ENCODE data around the gene IL12A.

Gene IL12A

DNA sequence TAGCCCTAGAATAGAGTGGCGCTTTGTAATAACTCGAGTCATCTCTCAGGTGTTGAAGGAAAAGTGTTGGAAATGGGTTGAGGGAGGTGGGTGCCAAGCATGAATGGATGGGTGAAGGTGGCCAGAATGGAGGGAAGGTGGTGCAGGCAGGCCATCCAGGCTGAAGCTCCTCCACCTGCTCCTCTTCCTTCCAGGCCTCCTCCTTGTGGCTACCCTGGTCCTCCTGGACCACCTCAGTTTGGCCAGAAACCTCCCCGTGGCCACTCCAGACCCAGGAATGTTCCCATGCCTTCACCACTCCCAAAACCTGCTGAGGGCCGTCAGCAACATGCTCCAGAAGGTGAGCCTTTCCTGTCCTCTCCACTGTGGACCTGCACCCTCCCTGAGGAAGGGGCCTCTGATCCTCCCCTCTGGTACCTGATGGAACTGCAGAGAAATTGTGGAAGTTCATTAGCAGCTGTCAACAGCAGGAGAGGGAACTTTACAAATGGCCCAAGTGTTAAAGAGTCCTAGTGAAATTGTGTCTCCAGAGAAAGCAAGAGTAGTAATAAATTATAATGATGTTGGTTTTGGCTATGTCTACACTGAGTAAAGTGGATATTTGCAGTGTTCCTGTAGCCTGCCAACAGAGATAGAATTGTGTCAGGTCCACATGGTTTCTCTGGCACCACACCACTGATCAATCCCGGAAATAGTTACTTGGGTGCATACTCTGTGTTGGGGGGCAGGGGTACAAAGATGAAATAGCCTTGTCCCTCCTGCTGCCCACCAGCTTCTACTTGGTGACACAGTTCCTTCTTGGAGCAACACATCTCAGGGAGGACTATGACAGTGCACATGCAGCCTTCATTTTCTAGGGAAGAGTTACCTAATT lies 1.6 kb downstream of the IL12A start:
- DNase-seq (ENCODE audit: low spot score): no peak

DNA sequence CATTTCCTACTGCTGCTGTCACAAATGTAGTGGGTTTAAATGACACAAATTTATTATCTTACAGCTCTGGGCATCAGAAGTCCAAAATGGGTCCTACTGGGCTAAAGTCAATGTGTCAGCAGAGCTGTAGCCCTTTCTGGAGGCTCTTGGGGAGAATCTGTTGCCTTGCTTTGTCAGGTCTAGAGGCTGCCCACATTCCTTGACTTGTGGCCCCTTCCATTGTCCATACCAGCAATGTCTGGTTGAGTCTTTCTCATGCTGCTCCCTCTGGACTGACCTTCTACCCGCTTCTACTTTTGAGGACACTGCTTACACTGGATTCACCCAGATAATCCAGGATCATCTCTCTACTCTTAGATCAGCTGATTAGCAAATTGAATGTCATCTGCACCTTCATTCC lies 3.0 kb downstream of the IL12A start:
- no peak for DNase-seq (ENCODE audit: low spot score)

- no peak for DNase-seq (ENCODE audit: low spot score)
Observed at GRCh38 chr3:159992589-159992988, 4.0 kb downstream of the IL12A start.

DNA sequence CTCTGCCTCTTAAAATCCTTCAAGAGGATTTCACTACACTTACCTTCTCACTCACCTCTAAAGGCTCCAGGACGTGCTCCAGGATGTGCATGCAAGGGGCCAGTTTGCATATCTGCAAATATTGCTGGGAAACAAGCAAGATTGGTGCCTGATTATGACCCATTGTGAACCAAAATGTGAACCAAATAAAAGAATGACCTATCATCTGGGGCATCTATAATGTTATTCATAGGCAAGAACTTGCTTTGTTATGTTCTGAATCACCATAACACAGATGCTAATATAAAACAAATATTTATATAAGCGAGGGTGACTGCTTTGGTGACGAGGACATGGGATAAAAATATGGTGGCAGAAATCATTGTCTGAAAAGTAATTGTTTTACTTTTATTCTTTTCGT lies 5.5 kb downstream of the IL12A start:
- DNase-seq (ENCODE audit: low spot score): no peak

- no peak for DNase-seq (ENCODE audit: low spot score)
Observed at GRCh38 chr3:159995091-159995490, 6.5 kb downstream of the IL12A start.

GRCh38 chr3:159996018-159996417 lies 7.4 kb downstream of the IL12A start:
- no peak for DNase-seq (ENCODE audit: low spot score)

- DNase-seq (ENCODE audit: low spot score): no peak
Observed at GRCh38 chr3:159996959-159997358, 8.3 kb downstream of the IL12A start.

GRCh38 chr3:160001148-160001760 lies 12.6 kb downstream of the IL12A start:
- no peak for DNase-seq (ENCODE audit: low spot score)

DNA sequence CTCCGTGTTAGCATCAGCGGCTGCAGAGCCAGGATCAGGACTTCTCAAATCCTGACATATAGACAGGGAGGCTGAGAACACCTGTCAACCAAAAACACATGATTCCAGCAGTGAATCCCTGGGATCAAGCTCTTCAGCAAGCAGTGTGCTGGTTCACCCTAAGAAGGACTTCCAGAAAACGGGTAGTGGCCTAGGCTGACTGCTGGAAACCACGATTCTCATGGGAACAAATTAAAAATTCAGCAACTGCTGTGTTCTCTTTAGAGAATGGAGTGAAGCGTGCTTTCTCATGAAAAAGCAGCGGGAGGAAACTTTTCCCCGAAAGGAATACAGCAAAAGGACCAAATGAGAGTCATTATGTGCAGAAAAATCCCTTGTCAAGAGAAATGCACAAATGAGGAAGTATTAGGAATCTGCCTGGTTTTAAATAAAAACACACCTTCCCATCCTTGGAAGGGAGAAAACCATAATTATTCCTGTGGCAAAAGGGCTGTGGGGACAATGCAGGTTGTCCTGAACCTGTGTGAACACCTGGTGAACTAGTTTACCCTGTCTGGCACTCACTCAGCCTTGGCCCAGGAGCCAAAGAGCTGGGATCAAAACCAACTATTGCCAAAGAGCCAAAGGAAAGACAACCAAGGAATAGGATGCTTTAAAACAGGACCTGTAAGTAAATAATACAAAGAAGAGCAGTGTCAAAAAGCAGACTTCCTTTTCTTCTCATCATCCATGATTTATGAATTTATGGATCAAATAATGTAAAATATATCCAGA lies 13.4 kb downstream of the IL12A start:
- DNase-seq (ENCODE audit: low spot score): no peak

GRCh38 chr3:160003520-160004128 lies 15.0 kb downstream of the IL12A start:
- DNase-seq (ENCODE audit: low spot score): peak; percentile 86

DNA sequence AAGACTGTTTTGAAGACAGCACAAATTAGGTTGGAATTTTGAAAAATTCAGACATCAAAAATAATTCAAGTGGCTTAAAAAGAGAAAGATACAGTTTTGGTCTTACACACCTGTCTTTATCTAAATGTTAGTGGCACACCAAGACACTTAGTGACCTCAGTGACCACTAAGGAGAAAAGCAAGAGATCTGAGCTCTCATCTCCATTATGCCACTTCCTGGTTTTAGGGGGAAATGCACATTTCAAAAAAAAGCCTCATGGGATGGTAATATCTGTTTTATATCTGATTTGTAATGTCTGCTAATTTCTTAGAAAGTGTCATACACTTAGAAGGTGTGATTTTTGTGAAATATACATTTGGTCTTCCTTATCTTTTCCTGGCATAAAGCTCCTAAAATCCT lies 16.4 kb downstream of the IL12A start:
- no peak for DNase-seq (ENCODE audit: low spot score)

DNA sequence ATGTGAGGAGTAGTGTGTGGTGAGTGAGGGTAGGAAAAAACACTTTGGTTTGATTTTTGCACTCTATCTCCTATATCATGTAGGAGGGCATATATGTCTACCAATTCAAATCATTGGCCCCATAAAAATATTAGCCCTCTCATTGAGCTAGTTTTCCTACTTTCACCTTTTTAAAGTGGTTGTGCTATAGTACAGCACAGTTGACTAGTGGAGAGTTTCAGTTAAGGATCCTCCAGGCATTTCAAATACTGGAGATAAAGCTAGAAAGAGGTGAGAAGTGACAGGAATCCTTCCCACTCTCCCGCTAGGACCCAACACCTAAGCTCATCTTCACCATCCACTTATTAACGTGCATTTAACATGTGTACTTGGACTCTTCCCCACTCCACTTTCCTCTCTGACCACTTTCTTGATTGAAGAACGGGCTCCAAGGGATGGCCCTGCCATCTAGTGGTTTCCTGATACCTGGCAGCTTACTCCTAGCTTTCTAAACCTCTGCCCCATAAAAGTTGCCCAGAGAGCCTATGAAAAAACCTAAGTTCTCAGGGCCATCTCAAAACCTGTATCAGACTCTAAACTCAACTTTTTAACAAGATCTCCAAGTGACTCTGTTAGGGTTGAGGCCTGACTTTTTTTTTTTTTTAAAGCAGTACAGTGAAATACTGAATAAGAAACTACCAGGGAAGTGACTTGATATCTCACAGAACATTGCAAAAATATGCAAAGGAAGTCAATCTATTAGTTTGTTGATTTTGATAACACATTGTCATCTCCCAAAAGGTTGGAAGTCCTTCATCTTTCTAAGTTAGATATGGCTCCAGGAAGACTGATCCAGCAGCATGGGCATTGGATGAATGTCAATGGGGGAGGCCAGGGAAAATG lies 17.9 kb downstream of the IL12A start:
- DNase-seq (ENCODE audit: low spot score): peak; percentile 89

GRCh38 chr3:160008961-160009360 lies 20.3 kb downstream of the IL12A start:
- no peak for DNase-seq (ENCODE audit: low spot score)

GRCh38 chr3:160009525-160009924 lies 20.9 kb downstream of the IL12A start:
- DNase-seq (ENCODE audit: low spot score): no peak

DNA sequence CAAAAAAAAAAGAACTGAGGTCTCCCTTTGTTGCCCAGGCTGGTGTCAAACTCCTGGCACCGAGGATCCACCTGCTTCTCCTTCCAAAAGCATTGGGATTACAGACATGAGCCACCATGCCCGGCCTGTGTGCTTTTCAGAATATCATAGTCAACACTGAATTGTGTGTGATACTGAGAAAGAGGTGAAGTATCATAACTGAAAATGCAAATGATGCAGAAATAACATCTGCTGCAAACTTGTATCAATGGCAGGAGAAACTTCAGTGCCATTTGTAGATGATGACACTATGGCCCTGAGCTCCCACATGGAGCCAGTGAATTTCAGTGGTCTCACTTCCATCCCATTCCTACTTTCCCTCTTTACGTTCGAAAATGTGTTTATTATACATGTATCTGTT lies 21.9 kb downstream of the IL12A start:
- no peak for DNase-seq (ENCODE audit: low spot score)

- no peak for DNase-seq (ENCODE audit: low spot score)
Observed at GRCh38 chr3:160012108-160012507, 23.5 kb downstream of the IL12A start.

DNA sequence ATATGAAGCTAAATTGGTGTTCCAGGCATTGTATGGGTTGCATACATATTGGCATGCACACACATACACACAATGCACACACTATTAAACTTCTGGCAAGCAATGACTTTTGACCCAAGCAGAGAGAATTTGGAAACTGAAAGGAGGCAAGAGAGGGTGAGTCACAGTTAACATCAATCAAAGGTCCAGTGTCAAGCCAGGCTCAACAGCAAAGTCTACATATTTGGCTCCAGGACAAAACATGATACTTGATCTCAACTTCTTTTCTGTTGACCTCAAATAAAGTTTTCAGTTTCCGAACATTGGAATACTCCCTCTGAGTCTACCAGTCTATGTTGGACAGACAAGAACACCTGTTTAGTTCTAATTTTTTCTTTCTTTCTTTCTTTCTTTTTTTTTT lies 28.3 kb downstream of the IL12A start:
- DNase-seq (ENCODE audit: low spot score): no peak

GRCh38 chr3:160018959-160019358 lies 30.3 kb downstream of the IL12A start:
- no peak for DNase-seq (ENCODE audit: low spot score)

DNA sequence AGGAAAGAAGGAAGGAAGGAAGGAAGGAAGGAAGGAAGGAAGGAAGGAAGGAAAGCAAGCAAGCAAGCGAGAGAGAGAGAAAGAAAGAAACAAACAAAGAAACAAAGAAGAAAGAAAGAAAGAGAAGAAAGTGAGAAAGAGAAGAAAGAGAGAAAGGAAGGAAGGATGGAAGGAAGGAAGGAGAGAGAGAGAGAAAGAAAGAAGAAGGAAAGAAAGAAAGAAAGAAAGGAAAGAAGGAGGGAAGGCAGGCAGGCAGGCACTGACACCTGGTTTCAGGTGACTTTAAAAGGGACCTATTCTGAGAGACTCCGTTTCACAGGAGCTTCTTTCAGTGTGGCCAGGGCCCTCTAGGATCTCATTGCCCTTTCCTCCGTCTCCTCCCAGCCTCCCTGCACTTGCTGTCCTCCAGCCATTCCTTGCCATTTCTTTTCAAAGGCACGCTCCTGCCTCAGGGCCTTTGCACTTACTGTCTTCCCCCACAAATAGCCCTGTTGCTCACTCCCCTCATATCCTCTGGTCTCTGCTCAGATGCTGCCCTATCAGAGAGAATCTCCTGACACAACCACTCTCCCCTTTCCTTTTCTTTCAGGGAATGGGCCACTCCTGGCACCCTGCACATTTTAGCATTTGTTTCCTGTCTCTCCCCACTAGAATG lies 31.5 kb downstream of the IL12A start:
- no peak for DNase-seq (ENCODE audit: low spot score)

DNA sequence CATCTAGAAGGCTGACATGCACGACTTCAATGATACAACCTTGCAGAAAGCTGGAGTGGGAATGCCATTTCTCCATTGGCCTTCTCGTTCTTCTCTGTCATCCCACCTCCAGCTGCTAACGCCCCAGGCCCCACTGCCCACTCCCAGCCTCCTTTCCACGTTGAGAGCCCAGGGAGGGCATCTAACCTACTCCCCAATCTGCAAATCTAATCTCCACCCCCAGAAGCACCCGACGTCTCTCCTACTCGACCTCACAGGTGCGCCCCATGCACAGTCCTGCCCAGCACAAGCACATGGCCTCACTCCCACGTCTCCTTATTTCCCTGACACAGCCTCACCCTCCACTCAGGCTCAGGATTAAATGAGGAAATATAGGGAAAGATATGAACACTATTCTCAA lies 33.4 kb downstream of the IL12A start:
- no peak for DNase-seq (ENCODE audit: low spot score)

DNA sequence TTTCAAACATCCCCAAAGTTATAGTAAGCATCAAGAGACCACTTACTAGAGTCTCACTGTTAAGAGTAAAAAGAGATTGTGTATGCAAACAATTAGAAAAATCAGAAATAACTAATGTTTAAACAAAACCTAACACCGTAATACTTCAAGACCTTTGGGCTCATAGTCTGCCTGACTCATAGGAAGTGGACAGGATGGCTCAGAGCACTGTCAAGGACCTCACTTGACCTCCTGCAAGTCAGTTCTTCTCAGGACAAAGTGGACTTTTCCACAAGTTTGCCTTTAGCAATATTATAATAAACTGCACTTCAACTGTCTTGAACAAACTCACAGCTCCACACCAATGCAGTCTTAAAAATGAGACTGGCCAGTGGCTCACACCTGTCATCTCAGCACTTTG lies 34.8 kb downstream of the IL12A start:
- no peak for DNase-seq (ENCODE audit: low spot score)
